Adipocyte (in vitro differentiated cells): ENCODE data around the gene RTL3.

Experiments
- DNase-seq: peaks from one replicate; pipeline ENCODE4 v3.0.0-alpha.2; 2015; ENCODE audit warnings: low read depth
- H3K27me3 ChIP-seq: replicated peaks from 2 replicates; pipeline ENCODE4 v1.7.0; 2013; ENCODE audit warnings: mild to moderate bottlenecking, low read length, moderate library complexity; ENCODE audit not compliant: control insufficient read depth, insufficient read depth
- H3K36me3 ChIP-seq: 2 replicates; pipeline ENCODE4 v1.7.0; 2013; ENCODE audit warnings: low read length, mild to moderate bottlenecking, moderate library complexity; ENCODE audit not compliant: control insufficient read depth, insufficient read depth, severe bottlenecking
- H3K4me1 ChIP-seq: 2 replicates; pipeline ENCODE4 v1.7.0; 2013; ENCODE audit warnings: mild to moderate bottlenecking, low read length, moderate library complexity; ENCODE audit not compliant: control insufficient read depth, insufficient read depth
- H3K4me3 ChIP-seq: 2 replicates; pipeline ENCODE4 v1.7.0; 2013; ENCODE audit warnings: mild to moderate bottlenecking, low read length, moderate library complexity
- H3K9ac ChIP-seq: 2 replicates; pipeline ENCODE4 v1.7.0; 2013; ENCODE audit warnings: mild to moderate bottlenecking, low read length, moderate library complexity
- H3K9me3 ChIP-seq: 2 replicates; pipeline ENCODE4 v1.7.0; 2013; ENCODE audit warnings: mild to moderate bottlenecking, low read length, moderate library complexity; ENCODE audit not compliant: control insufficient read depth

RTL3 gene

GRCh38 chrX:78618987-78619386, 40.1 kb downstream of the RTL3 start:
- DNase-seq = no peak
- Histone ChIP-seq H3K27me3 (no peaks in the 10 kb centered on the region), H3K9me3 (peaks cover 5% of the 10 kb centered on the region), H3K36me3 (no peaks in the 10 kb centered on the region), H3K9ac (no peak overlapping the region), H3K4me3 (no peak overlapping the region), H3K4me1 (no peaks in the 10 kb centered on the region)

- no peaks in the 10 kb centered on the region for H3K4me1 ChIP-seq
- H3K4me3 ChIP-seq = no peak overlapping the region
- peaks cover 9% of the 10 kb centered on the region for H3K9me3 ChIP-seq
- no peak overlapping the region for H3K9ac ChIP-seq
- no peak for DNase-seq
- H3K36me3 ChIP-seq = no peaks in the 10 kb centered on the region
- H3K27me3 ChIP-seq = no peaks in the 10 kb centered on the region
Measured at GRCh38 chrX:78614264-78614663, 44.9 kb downstream of the RTL3 start.
